HG02678 (cell line): ENCODE data around the gene ZFAND3.
"Not testable (repeated sequence)": the region's sequence is repeated elsewhere in the genome, so short reads cannot be mapped to it uniquely, and the experiment has no call there.

ENCODE experiments used
- ATAC-seq: cut with Tn5 transposase; IDR thresholded peaks from one replicate; pipeline ENCODE4 v1.9.1; 2021; ENCODE audit warnings: mild to moderate bottlenecking, moderate library complexity; ENCODE audit not compliant: unreplicated experiment

The ZFAND3 gene

GRCh38 chr6:38033442-38033982 is 214.0 kb downstream of the ZFAND3 start:
- no peak for ATAC-seq

GRCh38 chr6:38034274-38034914 is 214.9 kb downstream of the ZFAND3 start:
- no peak for ATAC-seq

- no peak for ATAC-seq
These were observed 216.0 kb downstream of the ZFAND3 start for GRCh38 chr6:38035478-38035877.

GRCh38 chr6:38039502-38039901 is 220.0 kb downstream of the ZFAND3 start:
- no peak for ATAC-seq

- no peak for ATAC-seq
These were observed 220.7 kb downstream of the ZFAND3 start for GRCh38 chr6:38040254-38040653.

- ATAC-seq, result no peak
These were observed 223.8 kb downstream of the ZFAND3 start for GRCh38 chr6:38043259-38043753.

- ATAC-seq, result no peak
These were observed 226.3 kb downstream of the ZFAND3 start for GRCh38 chr6:38045701-38046305.

GRCh38 chr6:38047562-38047961 is 228.0 kb downstream of the ZFAND3 start:
- ATAC-seq, result no peak

GRCh38 chr6:38049861-38050397 is 230.4 kb downstream of the ZFAND3 start:
- ATAC-seq, result not testable (repeated sequence)

- ATAC-seq, result no peak
These were observed 232.4 kb downstream of the ZFAND3 start for GRCh38 chr6:38051819-38052434.

- ATAC-seq, result no peak
These were observed 235.1 kb downstream of the ZFAND3 start for GRCh38 chr6:38054527-38055202.

GRCh38 chr6:38055203-38055589 is 235.7 kb downstream of the ZFAND3 start:
- no peak for ATAC-seq

GRCh38 chr6:38056361-38056760 is 236.8 kb downstream of the ZFAND3 start:
- ATAC-seq, result no peak

- peak; percentile 65 for ATAC-seq
These were observed 238.5 kb downstream of the ZFAND3 start for GRCh38 chr6:38057994-38058393.

GRCh38 chr6:38062066-38062465 is 242.5 kb downstream of the ZFAND3 start:
- ATAC-seq, result no peak

GRCh38 chr6:38063973-38064372 is 244.4 kb downstream of the ZFAND3 start:
- ATAC-seq, result no peak

GRCh38 chr6:38064431-38064830 is 244.9 kb downstream of the ZFAND3 start:
- no peak for ATAC-seq

GRCh38 chr6:38065734-38066305 is 246.3 kb downstream of the ZFAND3 start:
- no peak for ATAC-seq

- ATAC-seq, result no peak
These were observed 247.9 kb downstream of the ZFAND3 start for GRCh38 chr6:38067263-38067980.
